HG02885 (cell line): Measurements from ENCODE around the gene NUSAP1.
A peak's percentile ranks its signal among the peaks of the same experiment; 100 is the strongest.
"Not testable (repeated sequence)": the region's sequence is repeated elsewhere in the genome, so short reads cannot be mapped to it uniquely, and the experiment has no call there.

Source experiments
- ATAC-seq: cut with Tn5 transposase; IDR thresholded peaks from one replicate; pipeline ENCODE4 v1.9.1; 2021; ENCODE audit warnings: mild to moderate bottlenecking; ENCODE audit not compliant: unreplicated experiment, poor library complexity

Gene NUSAP1

GRCh38 chr15:41408234-41408641 is 75.6 kb downstream of the NUSAP1 start:
- no peak for ATAC-seq

GRCh38 chr15:41411031-41411430 is 78.3 kb downstream of the NUSAP1 start:
- ATAC-seq, result no peak

GRCh38 chr15:41411441-41411840 is 78.8 kb downstream of the NUSAP1 start:
- no peak for ATAC-seq

- no peak for ATAC-seq
Observed at GRCh38 chr15:41416128-41416741, 83.6 kb downstream of the NUSAP1 start.

GRCh38 chr15:41416742-41417417 is 84.2 kb downstream of the NUSAP1 start, which contains the start of gene RTF1:
Gene RTF1, plus strand, starts transcription at chr15:41417095. Its CDS starts 21 bp downstream, at chr15:41417116.
- peak; percentile 87 for ATAC-seq

- peak; percentile 52 for ATAC-seq
Observed at GRCh38 chr15:41417418-41418195, 84.9 kb downstream of the NUSAP1 start.

GRCh38 chr15:41423979-41424659 is 91.4 kb downstream of the NUSAP1 start:
- peak; percentile 78 for ATAC-seq

- ATAC-seq, result no peak
Observed at GRCh38 chr15:41424809-41425208, 92.1 kb downstream of the NUSAP1 start.

GRCh38 chr15:41425907-41426306 is 93.2 kb downstream of the NUSAP1 start:
- ATAC-seq, result not testable (repeated sequence)

GRCh38 chr15:41429003-41429890 is 96.6 kb downstream of the NUSAP1 start:
- ATAC-seq, result peak; percentile 61
